HK-2 (cell line): ENCODE results near the gene SCAND1.
A peak's percentile ranks its signal among the peaks of the same experiment; 100 is the strongest.
"Not testable (repeated sequence)": the region's sequence is repeated elsewhere in the genome, so short reads cannot be mapped to it uniquely, and the experiment has no call there.

ENCODE experiments used
- DNase-seq: peaks from one replicate; pipeline ENCODE4 v3.0.0-alpha.2; 2018; ENCODE audit not compliant: unreplicated experiment

SCAND1 gene

DNA sequence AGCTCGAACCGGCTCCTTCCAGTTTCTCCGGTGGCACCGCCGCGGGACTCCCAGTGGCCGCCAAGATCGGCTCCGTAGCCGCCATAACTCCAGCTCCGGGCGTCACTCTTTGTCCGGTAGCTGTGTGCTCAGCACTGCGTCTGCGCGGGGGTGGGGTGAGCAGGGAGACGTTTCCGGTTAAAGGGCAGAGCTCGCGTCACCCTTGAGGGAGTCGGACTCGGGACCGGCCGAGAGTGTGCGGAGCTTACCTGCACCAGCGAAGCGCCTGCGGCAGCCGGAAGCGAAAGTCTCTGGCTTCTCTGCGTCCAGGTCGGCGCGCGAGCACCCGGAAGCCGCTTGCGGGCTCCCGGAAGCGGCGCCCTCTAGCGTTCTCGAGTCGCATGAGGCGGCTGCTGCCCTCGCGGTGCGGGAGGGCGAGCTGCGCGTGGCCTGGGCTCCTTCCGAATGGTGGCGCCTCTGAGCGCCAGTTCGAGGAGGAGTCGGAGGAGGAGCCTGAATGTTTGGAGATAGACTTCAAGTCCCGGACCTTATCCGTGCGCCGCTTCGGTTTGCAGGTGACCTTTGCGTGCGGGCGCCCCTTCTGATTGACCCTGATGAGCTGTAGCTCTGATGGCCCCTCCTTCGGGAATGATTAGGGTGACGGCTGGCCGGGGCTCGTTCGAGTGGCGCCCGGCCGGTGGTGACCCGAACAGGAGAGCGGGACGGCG, at the start of gene SCAND1:
Gene SCAND1 (minus strand): TSS at position 303 of the 707 bp plus-strand sequence. CDS start 218 bp downstream, at position 85.
- peak; percentile 100 for DNase-seq

DNA sequence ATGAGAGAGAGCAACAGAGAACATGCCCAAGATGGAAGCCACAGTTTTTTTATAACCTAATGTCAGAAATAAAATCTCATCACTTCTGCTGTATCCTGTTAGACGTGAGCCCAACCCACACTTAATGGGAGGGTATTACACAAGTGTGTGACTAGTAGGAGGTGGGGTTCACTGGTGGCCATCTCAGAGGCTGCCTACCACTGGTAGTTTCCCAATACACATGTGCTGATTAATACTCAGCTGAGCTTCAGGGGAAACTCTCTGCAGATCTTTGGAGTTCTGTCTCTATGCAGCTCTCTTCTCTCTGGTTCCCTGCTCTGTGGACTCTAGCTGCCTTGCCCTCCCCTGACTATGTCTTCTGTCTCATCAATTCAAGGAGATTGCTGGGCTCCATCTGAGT, 49.7 kb upstream of the SCAND1 start:
- no peak for DNase-seq

DNA sequence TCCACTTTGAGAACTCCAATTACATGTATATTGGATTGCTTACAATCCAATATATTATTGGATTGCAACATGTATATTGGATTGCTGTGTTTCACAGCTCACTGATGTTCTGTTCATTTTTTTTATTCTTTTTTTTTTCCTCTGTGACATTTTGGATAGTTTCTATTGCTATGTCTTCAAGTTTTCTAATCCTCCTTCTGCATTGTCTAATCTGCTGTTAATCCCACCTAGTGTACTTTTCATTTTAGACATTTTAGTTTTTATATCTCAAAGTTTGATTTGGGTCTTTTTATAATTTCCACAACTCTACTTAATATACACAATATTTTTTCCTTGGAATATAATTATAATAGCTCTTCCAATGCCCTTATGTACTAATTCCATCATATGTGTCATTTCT, 48.6 kb upstream of the SCAND1 start:
- no peak for DNase-seq

DNA sequence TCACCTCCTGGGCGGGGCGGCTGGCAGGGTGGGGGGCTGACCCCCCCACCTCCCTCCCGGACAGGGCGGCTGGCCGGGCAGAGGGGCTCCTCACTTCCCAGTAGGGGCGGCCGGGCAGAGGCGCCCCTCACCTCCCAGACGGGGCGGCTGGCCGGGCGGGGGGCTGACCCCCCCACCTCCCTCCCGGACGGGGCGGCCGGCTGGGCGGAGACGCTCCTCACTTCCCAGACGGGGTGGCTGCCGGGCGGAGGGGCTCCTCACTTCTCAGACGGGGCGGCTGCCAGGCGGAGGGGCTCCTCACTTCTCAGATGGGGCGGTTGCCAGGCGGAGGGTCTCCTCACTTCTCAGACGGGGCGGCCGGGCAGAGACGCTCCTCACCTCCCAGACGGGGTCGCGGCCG, 47.0 kb upstream of the SCAND1 start:
- DNase-seq: not testable (repeated sequence)

DNA sequence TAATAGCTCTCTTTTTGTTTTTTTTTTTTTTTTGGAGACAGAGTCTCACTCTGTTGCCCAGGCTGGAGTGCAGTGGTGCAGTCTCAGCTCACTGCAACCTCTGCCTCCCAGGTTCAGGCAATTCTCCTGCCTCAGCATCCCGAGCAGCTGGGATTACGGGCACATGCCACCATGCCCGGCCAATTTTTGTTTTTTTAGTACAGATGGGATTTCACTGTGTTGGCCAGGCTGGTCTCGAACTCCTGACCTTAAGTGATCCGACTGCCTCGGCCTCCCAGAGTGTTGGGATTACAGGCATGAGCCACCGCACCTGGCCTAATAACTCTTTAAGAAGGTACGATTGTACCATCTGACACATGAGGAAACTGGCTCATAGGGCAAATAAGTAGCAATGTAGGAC, 42.2 kb upstream of the SCAND1 start:
- not testable (repeated sequence) for DNase-seq

DNA sequence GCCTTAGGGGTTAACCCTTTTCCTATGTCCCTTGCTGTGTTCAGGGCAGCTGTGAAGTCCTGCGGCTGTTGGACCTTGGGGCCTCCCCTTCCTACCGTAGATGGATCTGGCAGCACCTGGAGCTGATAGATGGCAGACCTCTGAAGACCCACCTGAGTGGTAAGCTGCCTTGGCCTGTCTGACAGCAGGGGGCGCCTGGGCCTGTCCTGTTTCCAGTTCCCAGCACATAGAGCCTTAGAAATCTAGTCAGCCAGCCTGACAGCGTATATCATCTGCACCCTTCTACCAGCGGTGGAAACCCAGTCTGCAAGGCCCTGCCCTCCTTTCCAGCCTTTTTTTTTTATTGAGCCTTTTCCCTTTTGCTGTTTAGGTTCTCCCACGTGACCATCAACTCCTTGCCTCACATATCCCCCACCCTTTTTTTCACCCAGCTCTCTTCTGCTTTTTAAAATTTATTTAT, 40.7 kb upstream of the SCAND1 start:
- DNase-seq: peak; percentile 89

DNA sequence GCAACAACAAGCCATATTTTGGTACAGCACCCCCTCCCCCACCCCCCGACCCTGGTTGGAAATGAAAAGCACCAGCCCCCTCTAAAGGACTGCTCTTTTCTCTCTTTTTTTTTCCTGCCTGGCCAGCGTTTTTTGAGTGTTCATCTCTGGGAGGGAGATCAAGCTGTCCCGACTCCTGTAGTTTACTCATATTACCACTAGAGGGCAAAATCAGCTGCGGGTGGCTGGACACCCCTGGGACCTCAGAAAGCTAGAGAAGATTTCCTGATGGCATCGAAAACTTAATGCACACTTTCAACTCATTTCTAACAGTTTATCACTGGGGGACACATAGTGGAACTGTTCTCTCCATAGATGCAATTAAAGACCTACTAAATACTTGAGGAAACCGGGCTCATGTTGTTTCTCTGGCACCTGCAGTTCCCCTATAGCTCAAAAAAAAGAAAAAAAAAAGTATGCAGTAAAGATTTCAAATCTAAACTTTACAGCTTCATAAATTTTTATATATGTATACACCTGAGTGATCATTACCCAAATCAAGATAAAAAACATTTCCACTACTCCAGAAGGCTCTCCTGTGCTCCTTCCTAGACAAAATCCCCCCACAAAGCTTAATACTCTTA, 38.5 kb upstream of the SCAND1 start:
- peak; percentile 54 for DNase-seq

DNA sequence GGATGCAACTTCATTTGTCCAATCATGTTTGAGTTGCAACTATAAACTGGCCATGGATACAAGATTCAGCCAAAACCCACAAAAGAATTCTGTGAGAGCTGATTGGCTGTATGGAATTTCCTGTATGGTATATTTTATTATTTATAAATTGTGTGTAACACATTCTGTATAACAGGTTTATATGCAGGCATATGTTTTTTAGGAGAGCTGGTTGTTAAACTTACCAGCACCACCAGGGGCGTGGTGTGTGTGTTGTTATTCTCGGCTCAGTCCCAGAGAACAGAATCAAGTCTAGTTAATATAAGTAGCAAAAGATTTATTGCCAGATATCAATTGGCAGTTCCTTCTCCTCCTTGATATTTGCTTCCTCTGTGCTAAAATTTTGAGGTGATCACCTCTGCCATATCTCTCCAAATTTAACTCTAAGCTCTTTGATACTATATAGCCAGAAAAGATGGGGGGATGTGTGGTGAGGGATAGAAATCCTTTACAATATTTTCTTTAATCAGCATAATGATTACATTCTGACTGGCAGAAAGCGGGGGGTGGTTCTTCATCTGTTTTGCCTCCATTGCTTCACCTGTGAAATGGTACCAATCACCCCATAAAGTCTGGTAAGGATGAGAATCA, 37.0 kb upstream of the SCAND1 start:
- no peak for DNase-seq

DNA sequence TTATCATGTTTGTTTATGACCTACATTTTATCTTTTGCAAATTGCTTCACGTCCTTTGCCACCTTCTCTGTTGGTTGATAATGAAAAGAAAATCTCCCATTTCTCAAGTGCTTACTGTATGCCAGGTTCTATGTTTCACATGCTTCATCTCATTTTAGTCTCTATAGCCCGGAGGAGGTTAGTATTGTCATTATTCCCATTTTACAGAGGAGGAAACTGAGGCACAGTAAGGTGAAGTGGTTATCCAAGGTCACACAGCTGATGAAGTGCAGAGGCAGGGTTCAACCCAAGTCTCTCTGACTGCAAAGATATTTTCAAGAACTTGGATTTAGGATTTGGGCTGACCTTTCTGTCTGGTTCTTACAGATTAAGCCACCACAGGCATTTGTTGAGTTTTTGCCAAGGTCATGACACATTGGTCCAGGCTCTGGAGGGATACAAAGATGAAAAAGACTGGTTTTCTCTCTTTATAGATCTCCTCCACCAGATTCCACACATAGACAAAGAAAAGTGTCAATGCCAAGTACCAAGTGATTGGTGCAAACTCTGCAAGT, 34.7 kb upstream of the SCAND1 start:
- no peak for DNase-seq

DNA sequence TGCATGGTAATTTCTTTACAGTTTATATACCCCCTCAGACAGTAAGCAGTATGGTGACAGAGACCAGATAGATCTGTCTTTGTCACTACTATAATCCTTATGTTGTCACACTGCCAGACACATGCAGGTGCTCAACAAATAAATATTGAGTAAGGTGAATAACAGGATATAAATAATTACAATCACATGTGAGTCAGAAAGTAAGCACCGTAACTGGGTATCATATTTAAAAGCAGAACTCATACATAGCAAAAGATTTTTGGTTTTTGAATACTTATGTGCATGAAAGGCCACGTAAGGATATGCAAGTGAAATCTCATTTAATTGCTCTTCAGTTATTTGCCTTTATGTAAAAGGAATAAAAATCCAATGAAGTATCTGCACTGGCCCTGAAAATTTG, 31.5 kb upstream of the SCAND1 start:
- no peak for DNase-seq

DNA sequence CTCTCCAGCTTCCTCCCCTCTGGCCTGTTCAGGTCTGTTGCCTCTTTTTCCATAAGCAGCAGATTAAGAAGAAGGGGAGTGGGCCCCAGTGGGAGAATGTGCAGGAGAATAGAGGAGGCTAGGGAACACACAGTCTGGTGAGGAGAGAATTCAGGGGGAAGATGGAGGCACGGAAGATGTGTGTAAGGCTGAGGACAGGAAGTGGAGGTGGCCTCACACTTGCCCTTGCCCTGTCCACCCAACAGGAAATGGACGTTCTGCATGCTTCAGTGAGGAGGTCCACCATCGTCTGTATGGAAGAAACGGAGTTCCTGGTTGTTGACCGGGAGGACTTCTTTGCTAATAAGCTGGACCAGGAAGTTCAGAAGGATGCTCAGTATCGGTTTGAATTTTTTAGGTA, 30.1 kb upstream of the SCAND1 start:
- DNase-seq: no peak

DNA sequence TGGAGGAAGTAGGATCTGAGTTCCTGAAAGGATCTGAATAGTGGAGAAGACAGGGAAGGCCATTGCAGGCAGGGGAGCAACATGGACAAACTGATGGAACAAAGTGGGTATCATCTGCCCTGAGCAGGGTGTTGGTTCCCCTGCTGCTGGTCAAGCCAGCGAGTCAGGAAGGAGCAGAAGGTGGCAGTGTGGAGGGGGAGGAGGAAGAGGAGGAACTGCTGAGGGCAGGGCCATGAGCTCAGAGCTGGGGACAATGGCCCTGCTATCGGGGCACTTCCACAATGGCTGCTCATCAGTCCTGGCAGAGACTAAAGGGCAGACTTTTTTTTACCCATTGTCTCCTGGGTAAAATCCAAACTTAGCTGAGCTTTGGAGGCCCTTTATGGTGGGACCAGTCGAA, 27.7 kb upstream of the SCAND1 start:
- no peak for DNase-seq

DNA sequence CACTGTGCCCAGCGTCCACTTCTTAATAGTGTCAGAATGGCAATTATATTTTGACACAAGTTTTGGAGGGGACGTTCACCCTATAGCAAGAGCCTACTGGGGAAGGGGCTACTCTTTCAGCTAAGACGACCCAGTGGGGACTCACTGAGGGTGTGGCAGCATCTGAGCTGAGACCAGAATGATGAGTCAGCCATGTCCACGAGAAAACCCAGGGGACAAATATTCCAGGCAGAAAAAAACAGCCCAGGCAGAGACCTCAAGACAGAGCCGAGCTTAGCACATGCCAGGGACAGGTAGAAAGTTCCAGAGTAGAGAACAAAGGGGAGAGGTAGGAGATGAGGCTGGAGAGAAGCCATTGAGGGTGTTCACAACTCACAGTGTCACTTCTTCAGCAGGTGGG, 25.2 kb upstream of the SCAND1 start:
- no peak for DNase-seq

DNA sequence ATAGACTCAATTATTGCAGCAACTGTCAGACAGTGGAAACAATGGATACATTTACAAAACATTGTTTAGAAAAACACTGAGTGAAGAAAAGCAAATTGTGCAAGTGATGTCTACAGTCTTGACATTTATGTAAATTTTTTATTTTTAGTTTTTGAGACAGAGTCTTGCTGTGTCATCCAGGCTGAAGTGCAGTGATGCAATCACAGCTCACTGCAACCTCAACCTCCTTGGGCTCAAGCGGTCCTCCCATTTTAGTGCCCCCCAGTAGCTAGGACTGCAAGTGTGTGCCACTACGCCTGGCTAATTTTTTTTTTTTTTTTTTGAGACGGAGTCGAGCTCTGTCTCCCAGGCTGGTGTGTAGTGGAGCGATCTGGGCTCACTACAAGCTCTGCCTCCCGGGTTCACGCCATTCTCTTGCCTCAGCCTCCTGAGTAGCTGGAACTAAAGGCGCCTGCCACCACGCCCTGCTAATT, 23.8 kb upstream of the SCAND1 start:
- DNase-seq: no peak

DNA sequence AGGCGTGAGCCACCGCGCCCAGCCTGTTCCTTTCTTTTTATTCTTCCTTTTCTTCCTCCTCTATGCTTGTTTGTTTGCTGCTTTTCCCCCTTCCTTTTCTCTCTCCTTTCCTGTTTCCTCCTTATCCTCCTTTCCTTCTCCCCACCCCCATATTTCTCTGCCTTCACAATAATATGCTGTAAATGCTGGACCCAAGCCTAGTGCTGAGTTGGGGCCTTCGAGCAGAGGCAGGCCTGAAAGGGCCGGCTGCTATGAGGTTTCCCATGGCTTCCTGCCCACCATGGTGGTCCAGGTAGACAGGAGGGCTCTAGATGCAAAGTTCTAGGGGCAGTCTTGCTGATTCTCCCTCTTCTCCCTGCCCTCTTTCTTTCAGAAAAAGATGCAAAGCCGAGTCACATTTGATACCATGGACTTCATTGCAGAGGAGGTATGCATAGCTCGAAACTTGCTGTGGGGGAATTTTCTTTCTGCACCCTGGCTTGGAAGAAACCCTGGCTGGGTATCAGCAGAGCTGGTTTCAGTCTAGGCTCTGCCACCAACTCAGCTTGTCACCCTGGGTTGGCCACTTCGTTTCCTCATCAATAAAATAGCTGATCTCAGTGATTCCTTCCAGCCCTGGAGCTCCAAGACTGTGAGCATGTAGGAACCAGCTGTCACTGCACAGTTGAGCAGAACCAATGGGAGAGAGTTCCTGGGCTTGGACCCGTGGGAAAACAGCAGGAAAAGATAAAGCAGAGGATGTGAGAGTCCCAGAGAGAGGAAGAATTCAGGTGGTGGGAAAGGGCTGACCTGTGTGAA, 21.5 kb upstream of the SCAND1 start:
- DNase-seq: no peak

DNA sequence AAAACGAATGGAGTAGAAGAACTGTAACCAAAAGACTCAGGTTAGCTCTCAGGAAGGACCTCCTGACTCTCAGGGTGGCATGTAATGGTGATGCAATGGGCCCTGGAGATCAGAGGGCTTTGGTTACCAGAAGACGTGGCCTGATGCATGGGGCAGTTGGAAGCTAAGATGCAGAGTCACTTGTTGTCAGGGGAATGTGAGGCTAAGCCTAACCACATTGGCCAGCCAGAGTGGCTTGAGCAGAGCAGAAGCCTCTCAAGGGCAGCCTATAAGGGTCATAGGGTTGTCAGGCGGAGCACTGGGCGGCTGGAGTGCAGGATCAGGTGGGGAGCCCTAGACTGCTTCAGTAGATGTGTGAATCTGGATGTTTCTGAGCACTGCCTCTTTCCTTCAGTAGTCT, 20.0 kb upstream of the SCAND1 start:
- no peak for DNase-seq

DNA sequence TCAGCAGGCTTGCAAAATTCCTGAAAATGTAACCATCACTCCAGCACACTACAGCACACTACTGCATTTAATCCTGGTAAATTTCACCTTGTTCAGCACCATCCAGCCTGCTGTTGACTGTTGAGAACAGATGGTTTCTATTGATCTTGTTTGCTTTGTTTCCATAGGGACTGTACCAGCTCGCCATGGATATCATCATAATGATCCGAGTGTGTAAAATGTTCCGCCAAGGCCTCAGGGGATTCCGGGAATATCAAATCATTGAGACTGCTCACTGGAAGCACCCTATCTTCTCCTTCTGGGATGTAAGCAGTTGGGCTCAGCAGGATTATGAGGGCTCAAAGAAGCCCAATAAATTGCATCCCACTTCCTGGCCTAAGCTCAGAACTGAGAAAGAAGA, 18.2 kb upstream of the SCAND1 start:
- no peak for DNase-seq

DNA sequence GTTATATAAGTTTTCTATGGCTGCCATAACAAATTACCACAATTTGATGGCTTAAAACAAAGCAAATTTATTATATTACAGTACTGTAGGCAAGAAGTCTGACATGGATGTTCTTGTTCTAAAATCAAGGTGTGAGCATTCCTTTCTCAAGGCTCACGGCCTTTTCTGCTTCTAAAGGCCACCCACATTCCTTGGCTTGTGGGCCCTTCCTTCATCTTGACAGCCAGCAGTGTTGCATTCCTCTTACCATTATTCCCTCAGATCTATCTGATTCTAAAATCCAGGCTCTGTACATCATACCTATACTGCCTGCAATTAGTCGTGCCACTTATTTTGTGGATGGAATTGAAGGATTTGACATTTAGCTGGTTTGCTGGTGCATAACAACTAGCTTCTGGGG, 17.7 kb upstream of the SCAND1 start:
- no peak for DNase-seq

DNA sequence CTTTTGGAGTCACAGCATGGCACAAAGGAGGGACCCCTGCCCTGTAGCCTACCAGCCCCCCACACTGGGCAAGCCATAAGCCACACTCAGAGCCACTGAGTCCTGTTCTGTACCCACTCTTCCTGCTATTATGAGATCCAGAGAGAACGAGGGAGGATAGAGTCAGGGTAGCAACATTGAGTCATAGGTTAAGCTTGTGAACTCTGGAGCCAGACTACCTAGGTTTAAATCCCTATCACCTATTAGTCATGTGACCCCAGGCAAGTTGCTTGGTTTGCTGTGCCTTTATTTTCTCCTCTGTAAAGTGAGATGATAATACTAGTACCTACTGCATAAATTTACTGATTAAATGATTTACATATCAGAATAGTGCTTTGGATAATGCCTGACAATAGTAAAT, 14.6 kb upstream of the SCAND1 start:
- DNase-seq: no peak

DNA sequence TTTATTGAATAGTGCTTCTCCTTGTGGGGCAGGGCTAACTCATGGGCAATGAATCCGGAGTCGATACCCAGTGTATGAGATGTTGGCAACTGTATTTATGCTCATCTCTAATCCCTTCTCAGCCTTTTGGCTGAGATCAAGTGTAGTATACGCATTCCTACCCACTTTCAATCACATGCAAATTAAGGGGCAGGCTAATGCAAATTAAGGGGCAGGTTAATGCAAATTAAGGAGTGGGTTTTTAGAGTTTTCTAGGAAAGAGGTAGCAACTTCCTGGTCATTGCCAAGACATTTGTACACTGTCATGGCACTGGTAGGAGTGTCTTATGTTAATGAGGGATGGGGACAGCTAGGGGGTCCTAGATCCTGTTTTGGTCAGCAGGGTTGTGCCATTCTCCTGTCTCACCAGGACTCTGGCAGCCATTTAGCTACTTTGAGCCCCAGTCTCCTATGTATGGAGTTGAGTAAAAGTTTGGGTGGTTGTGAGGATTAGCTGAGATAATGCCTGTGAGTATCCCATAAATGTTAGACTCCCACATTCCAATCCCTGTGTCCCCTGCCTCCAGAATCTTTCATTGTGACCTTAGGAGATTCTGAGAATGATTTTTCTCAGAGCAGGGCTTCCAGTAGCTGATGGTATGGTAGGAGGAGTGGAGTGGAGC, 13.8 kb upstream of the SCAND1 start, which contains the start of gene CNBD2:
Gene CNBD2 (plus strand): TSS at position 612 of the 662 bp plus-strand sequence. CDS start 173 bp downstream, outside the sequence.
- DNase-seq: no peak

DNA sequence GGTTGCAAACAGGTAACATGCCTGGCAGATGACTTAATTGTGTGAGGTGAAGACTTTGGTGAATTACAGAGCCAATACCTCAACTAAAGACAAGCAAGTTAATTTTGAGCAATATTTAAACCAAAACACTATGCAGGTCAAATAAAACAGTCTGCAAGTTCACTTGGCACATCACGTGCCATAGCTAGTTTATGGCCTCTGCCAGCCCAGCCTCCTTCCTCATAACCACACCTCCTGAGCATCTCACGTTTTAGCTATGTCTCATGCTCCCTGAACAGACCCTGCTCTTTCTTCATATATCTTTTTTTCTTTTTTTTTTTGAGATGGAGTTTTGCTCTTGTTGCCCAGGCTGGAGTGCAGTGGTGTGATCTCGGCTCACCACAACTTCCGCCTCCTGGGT, 9.6 kb upstream of the SCAND1 start:
- DNase-seq: no peak
